ENCODE measurements around the gene TAS2R13. TPM values are rescaled to one million over a fixed set of nuclear protein-coding genes. Genes with fewer than 3 reads are reported as not detected.
A peak's percentile ranks its signal among the peaks of the same experiment; 100 is the strongest.

Gene TAS2R13
- total and polyA plus RNA-seq, 2 of the 4 experiments (the other 2 are of a cell fraction) = 0.03 to 0.90 TPM

- in situ Hi-C loops (cut with MboI; ENCODE audit: low sequenced_read_pairs) = no loop called here
Measured at GRCh38 chr12:10919809-10920208, 10.4 kb upstream of the TAS2R13 start.

More at GRCh38 chr12:10919809-10920208, 10.4 kb upstream of the TAS2R13 start:
- H4K20me1 ChIP-seq (ENCODE audit: insufficient read depth, low read length) = no peaks in the 10 kb centered on the region
- no peak overlapping the region for H3K4me2 ChIP-seq (ENCODE audit: low read depth, low read length)
- ATAC-seq (ENCODE audit: low read depth) = no peak
- no peak overlapping the region for H2BK120ac ChIP-seq (ENCODE audit: low read depth, low read length)
- H4K5ac ChIP-seq (ENCODE audit: low read depth, low read length) = no peak overlapping the region
- H4K8ac ChIP-seq (ENCODE audit: low read depth in 2 of 2, low read length in 2 of 2) = no peak overlapping the region
- intact Hi-C loops (cut with micrococcal nuclease) (no loop called here), dilution Hi-C loops (cut with HindIII; ENCODE audit: low sequenced_read_pairs, unreplicated experiment) (no loop called here)
- no peak overlapping the region for H3K14ac ChIP-seq (replicated peaks; ENCODE audit: low read depth, low read length)
- ChIA-PET CTCF (no interaction called here), POLR2A (ENCODE audit: unreplicated experiment) (no interaction called here)
- no peaks in the 10 kb centered on the region for H3K9me3 ChIP-seq (ENCODE audit: control insufficient read depth, insufficient read depth, low read length)
- no peak for TF ChIP-seq FOS (IDR thresholded peaks at IDR 0.05; ENCODE audit: low read depth, low read length)
- TF ChIP-seq POLR2A (IDR thresholded peaks at IDR 0.05; ENCODE audit: low read depth, low read length) = no peak
- no peak for TF ChIP-seq CHD1 (IDR thresholded peaks at IDR 0.05; ENCODE audit: low read depth, low read length)
- no peak for TF ChIP-seq RFX5 (IDR thresholded peaks at IDR 0.05; ENCODE audit: low read depth, low read length)
- TF ChIP-seq RCOR1 (IDR thresholded peaks at IDR 0.05; ENCODE audit: insufficient replicate concordance, low read length) = no peak
- peak overlapping the region; percentile 8; the same call in 1 of the 2 replicates for H2AK5ac ChIP-seq (ENCODE audit: low read depth, low read length)
- H3K56ac ChIP-seq (ENCODE audit: extremely low read depth, insufficient read depth, low read length) = no peak overlapping the region
- H3K79me1 ChIP-seq (ENCODE audit: low read depth in 1 of 2, low read length in 2 of 2) = no peaks in the 10 kb centered on the region
- no peak overlapping the region for H3K27ac ChIP-seq (ENCODE audit: insufficient read depth, low read length)
- H3K27me3 ChIP-seq (ENCODE audit: control insufficient read depth, insufficient read depth, low read length) = no peaks in the 10 kb centered on the region
- no peak overlapping the region for H3K23ac ChIP-seq (ENCODE audit: low read depth, low read length)
- H2BK20ac ChIP-seq (ENCODE audit: low read depth, low read length) = no peak overlapping the region
- no peak overlapping the region for H4K91ac ChIP-seq (ENCODE audit: insufficient read depth, low read depth, low read length)
- no peak for DNase-seq
- no peaks in the 10 kb centered on the region for H3K9me1 ChIP-seq (ENCODE audit: insufficient read depth, low read length)
- no peak overlapping the region for H2AK9ac ChIP-seq (replicated peaks; ENCODE audit: low read depth, low read length, poor library complexity)
- no peak overlapping the region for H3K4me3 ChIP-seq (ENCODE audit: insufficient read depth, low read depth, low read length)
- H3K36me3 ChIP-seq (ENCODE audit: control insufficient read depth, insufficient read depth, low read length) = no peaks in the 10 kb centered on the region
- H3K4ac ChIP-seq (ENCODE audit: low read depth, low read length) = no peak overlapping the region
- H2BK15ac ChIP-seq (ENCODE audit: low read depth, low read length) = no peak overlapping the region
- H2AFZ ChIP-seq (replicated peaks; ENCODE audit: low read length, poor library complexity) = no peak overlapping the region
- WGBS, 2 experiments (ENCODE audit: extremely low coverage in 2 of 2, insufficient read length in 1 of 2) = no CpG with 5 or more reads among the region's 1 CpG
- no peak overlapping the region for H3K9ac ChIP-seq (ENCODE audit: low read depth, low read length)
- H3K4me1 ChIP-seq (ENCODE audit: control insufficient read depth, insufficient read depth, low read length) = no peaks in the 10 kb centered on the region
- H3K18ac ChIP-seq (ENCODE audit: low read depth, low read length) = no peak overlapping the region
- no peak overlapping the region for H2BK5ac ChIP-seq (ENCODE audit: low read depth, low read length, poor library complexity, severe bottlenecking)
- BruUV-seq (replicated peaks) = no TSS peak

Data from IMR-90 (cell line).